ENCODE measurements around the gene SLC2A1.

DNA sequence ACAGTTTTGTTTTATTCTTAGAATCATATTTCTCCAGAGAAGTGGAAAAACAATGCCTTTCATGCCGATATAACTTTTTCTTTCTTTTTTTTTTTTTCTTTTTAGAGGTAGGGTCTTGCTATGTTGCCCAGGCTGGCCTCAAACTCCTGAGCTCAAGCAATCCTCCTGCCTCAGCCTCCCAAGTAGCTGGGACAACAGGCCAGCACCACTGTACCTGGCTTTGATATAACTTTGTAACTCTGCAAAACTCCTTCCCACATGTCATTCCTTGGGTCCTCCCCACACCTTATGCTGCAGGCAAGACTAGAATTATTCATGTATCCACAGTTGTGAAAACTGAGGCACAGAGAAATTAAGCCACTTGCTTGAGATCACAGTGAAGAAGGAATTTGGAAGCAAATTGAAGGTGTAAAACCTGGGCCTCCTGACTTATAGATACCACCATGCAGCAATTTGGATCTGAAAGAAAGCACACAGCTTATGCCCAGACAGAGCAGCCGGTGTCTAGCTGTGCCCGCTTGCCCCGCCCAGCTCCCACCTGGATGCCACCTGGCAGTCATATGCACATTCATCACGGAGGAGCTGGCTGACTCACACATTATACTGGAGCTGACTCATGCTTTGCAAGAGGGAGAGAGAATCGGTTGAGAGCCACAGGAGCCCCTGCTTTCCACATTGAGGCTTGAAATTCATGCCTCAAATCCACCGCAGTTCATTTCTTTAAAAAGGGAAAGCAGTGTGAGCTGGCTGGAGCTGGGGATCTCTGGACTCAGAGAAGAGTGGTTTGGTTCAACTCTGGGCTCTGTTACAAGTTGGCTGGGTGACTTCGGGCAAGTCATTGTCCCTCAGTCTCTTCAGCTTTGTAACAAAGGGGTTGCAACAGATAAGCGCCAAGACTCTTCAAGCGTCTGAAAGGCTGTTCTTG is 8.3 kb upstream of the SLC2A1 start:
- TF ChIP-seq POLR2AphosphoS2 (IDR thresholded peaks at IDR 0.05; ENCODE audit: low read depth, low read length) (no peak), ZNF20 (CRISPR knock-in tag; IDR thresholded peaks at IDR 0.05) (no peak), MIER3 (CRISPR knock-in tag; IDR thresholded peaks at IDR 0.05; ENCODE audit: borderline replicate concordance) (no peak), TAF1 (CRISPR knock-in tag; IDR thresholded peaks at IDR 0.05) (no peak), JUND (CRISPR knock-in tag; IDR thresholded peaks at IDR 0.05) (no peak)
